GM21360 (cell line): ENCODE measurements around the gene TOM1L2.
"Not testable (repeated sequence)": the region's sequence is repeated elsewhere in the genome, so short reads cannot be mapped to it uniquely, and the experiment has no call there.

Source experiments
- ATAC-seq: cut with Tn5 transposase; IDR thresholded peaks from one replicate; pipeline ENCODE4 v1.9.1; 2021; ENCODE audit warnings: mild to moderate bottlenecking, moderate library complexity; ENCODE audit not compliant: unreplicated experiment

The TOM1L2 gene

GRCh38 chr17:17926036-17926435 is 46.2 kb downstream of the TOM1L2 start:
- ATAC-seq, result no peak

GRCh38 chr17:17924857-17925250 is 47.3 kb downstream of the TOM1L2 start:
- no peak for ATAC-seq

GRCh38 chr17:17924131-17924856 is 47.9 kb downstream of the TOM1L2 start:
- no peak for ATAC-seq

GRCh38 chr17:17922070-17922614 is 50.1 kb downstream of the TOM1L2 start:
- no peak for ATAC-seq

GRCh38 chr17:17921192-17922069 is 50.8 kb downstream of the TOM1L2 start:
- no peak for ATAC-seq

- ATAC-seq, result no peak
These were observed 52.8 kb downstream of the TOM1L2 start for GRCh38 chr17:17919169-17920107.

- ATAC-seq, result no peak
These were observed 54.8 kb downstream of the TOM1L2 start for GRCh38 chr17:17917394-17917793.

- no peak for ATAC-seq
These were observed 57.0 kb downstream of the TOM1L2 start for GRCh38 chr17:17915183-17915582.

- ATAC-seq, result no peak
These were observed 58.4 kb downstream of the TOM1L2 start for GRCh38 chr17:17913695-17914332.

- not testable (repeated sequence) for ATAC-seq
These were observed 59.9 kb downstream of the TOM1L2 start for GRCh38 chr17:17912336-17912735.

- no peak for ATAC-seq
These were observed 61.1 kb downstream of the TOM1L2 start for GRCh38 chr17:17911001-17911613.

- ATAC-seq, result no peak
These were observed 62.1 kb downstream of the TOM1L2 start for GRCh38 chr17:17910060-17910459.

GRCh38 chr17:17909078-17909477 is 63.1 kb downstream of the TOM1L2 start:
- ATAC-seq, result no peak

- no peak for ATAC-seq
These were observed 64.7 kb downstream of the TOM1L2 start for GRCh38 chr17:17907469-17907868.

GRCh38 chr17:17906418-17907215 is 65.6 kb downstream of the TOM1L2 start:
- ATAC-seq, result no peak

- no peak for ATAC-seq
These were observed 67.2 kb downstream of the TOM1L2 start for GRCh38 chr17:17905036-17905320.

GRCh38 chr17:17904166-17905035 is 67.8 kb downstream of the TOM1L2 start:
- ATAC-seq, result no peak

GRCh38 chr17:17902877-17903276 is 69.3 kb downstream of the TOM1L2 start:
- no peak for ATAC-seq
